NCI-H146 treated with DMSO at 0.1 percent for 48 hours (cell line): ENCODE measurements around the gene RGS4.

Experiments used
- DNase-seq: peaks from one replicate; lab custom pipeline; 2025; ENCODE audit not compliant: unreplicated experiment; lab: John Stamatoyannopoulos, UW

RGS4 gene

GRCh38 chr1:163069142-163069541, at the start of gene RGS4:
TSS of gene RGS4 (plus strand) at chr1:163069361. CDS start at chr1:163069485, 124 bp downstream.
- DNase-seq = peak; percentile 86

DNA sequence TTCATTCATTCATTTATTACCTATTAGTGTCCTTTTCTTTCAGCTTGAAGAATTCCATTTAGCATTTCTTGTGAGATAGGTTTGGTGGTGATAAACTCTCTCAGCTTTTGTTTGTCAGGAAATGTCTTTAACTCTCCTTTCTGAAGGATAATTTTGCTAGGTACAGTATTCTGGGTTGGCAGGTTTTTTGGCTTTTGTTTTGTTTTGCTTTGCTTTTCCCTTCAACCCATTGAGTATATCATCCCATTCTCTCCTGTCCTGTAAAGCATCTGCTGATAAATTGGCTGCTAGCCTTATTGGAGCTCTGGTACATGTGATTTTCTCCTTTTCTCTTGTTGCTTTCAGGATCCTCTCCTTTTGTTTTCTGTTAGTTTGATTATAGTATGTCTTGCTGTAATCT, 47.0 kb upstream of the RGS4 start:
- no peak for DNase-seq

- DNase-seq = no peak
Measured at GRCh38 chr1:163027610-163028009, 41.6 kb upstream of the RGS4 start.

DNA sequence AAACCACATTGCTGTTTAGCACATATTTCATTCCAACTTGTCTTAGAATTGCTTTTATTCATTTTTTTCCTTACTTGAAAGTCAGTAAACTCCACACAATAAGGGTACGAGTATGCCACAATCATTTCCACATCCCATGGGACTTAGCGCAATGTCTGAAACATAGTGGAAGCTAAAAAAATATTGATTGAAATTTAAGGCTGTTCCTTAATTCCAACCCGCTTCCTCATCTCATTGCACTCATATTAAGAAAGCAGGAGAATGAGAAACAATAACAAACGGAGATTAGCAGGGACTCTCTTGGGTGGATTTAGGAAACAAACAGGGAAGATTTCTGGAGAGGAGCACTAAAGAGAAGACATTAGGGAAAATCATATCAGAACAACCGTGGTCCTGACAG, 39.3 kb upstream of the RGS4 start:
- no peak for DNase-seq

DNA sequence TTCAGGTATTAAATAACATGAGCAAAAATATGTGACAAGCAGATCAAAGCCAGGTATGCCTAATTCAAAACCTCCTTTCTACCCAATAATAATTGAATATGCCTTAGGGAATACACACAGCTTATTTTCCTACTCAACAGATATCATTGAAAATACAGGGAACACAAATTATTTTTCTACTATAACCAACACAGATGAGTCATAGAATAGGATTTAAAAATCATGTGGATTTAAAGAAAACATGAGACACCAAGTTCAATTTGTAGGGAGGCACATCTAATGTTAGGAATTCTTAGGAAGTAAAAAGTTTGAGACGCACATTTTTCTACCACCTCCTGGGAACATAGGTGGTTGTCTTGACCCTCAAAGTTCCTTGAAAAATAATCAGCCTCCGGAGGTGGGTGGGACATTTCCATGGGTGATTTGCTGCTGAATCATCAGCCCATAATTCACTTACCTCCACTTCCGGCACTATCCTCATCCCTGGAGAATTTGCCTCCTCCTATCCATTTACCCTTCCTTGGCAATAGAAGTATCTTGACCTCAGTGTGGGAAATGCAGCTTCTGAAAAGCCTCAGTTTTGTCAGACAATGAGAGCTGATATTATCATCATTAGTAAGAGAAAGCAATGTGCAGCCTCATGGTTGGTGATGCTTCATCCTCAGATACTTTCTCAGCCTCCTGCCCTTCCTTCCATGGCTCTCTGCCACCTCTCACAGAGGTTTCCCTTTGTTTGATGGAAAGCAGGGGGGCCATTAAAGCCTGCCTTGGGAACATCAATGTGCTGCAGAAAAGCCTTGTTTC, 33.5 kb upstream of the RGS4 start:
- peak; percentile 6 for DNase-seq

DNA sequence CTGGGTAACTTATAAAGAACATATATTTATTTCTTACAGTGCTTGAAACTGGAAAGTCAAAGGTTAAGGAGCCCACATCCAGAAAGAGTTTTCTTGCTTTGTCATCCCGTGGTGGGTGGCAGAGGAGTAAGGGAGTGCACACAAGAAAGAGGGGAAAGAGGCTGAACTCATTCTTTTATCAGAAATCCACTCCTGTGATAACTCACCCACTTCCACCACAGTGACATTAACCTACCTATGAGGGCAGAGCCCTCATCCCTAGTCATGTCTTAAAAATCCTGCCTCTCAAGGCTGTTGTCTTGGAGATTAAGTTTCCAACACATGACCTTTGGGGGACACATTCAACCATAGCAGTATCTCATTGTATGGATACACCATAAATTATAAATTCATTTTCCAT, 32.5 kb upstream of the RGS4 start:
- no peak for DNase-seq

GRCh38 chr1:163038928-163039706, 30.0 kb upstream of the RGS4 start:
- DNase-seq = no peak

- DNase-seq = no peak
Measured at GRCh38 chr1:163039707-163040093, 29.5 kb upstream of the RGS4 start.

DNA sequence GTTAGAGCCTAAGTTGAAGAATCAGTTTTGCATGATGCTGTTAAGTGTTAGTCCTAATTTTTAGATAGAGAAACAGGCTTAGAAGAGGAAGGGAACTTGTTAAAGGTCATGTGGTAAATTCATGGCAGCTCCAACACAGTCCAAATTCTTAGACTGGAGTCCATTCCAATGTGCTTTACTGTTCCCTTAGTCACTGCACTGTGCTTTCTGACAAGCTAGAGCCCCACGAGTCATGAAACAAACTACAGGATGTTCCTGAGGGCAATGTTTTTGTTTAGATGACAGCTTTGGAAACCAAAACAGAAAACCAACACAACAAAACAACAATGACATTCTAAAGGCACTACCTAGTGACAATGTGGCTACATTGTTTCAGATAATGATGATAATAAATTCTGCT, 23.1 kb upstream of the RGS4 start:
- no peak for DNase-seq

DNA sequence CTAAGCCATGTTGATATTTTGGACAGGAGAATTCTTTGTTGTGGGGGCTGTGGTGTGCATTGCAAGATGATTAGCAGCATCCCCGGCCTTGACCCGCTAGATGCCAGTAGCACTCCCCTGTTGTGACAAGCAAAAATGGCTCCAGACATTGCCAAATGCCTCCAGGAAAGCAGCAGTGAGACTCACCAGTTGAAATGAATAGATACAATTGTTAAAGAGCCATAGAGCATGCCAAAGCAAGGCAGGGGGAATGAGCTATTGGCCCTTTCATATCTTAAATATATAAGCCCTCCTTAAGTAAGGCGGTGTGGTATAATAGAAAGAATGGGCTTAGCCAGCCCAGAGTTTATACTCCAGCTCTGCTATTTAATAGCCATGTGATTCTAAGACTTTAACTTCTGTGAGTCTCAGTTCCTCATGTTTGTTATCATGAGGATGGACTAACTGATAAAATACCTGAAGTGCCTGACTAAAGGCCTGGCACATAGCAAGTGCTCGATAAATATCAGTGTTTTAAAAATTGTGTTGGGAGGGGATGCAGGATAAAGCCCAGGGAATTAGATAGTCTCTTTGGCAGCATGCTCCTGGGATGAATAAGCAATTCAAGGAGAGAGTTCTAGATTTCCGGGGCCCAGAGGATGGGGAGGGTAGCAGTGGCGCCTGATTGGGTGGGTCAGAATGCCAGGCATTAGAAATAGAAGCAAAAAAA, 21.1 kb upstream of the RGS4 start:
- no peak for DNase-seq

DNA sequence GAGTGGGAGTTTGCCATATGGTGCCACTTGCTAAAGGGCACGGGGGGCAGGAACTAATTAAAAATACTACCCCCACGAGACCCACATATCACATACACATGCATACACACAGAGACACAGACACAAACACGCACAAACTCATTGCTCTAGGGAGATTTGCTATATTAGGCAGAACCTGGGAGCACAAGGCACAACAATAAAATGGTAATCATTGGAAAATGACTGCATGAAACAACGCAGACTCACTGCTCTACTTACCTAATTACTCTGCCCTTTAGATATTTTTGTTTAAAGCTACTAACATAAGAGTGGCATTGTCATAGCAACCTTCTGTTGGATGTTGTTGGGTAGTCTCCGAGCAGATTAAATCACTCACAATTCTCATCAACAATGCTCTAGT, 20.3 kb upstream of the RGS4 start:
- no peak for DNase-seq

DNA sequence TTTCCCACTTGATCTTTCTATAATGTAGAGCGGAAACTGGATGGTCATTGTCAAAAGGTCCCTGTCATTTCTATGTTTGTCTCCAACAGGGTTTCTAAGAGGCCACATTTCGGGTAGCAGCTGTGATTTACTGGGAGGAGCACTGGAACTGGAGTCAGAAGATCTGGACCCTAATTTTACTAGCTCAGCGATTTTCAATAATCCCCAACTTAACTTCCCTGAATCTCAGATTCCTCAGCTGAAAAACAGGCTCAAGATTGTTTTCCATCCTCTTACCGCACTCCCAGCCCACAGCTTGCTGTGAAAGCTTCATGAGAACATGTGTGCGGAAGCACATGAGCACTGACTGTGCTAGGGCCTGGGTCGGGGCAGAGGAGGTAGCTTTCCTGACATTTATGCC, 19.9 kb upstream of the RGS4 start:
- no peak for DNase-seq

DNA sequence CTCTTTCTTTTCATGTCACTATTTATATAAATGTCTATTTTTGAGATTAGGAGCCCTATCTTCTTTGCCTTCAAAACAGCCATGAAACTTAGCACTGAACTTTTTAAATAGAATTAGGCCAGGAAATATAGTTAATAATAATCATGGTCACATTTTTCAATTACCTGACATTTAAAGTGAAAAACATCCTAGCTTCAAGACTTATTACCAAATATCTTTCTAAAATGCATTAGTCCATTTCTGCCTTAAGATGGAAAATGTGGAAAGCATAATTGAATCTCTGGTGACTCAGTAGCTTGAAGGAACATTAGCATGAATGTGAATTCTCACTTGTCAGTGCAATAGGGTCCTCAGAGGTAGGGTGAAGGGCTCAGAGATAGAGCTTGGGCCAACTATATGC, 18.7 kb upstream of the RGS4 start:
- no peak for DNase-seq

DNA sequence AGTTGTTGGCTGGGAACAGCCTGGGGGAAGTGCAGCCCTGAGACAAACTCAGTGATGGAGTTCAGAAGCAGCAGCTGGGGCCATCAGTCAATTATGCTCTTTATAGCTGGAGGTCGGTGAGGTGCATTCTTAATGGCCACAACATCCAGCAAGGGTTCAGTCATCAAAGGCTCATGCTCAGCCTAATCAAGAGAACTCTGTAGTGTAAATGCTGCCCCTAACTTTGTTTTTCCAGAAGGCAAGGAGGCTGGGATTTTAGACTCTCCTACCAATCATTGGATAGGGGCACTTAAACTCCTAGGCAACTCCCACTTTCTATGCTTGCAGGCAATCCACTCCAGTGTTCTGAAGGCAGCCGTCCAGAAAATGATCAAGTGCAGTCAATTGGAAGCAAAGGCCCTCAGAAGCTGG, 15.0 kb upstream of the RGS4 start:
- peak; percentile 60 for DNase-seq

GRCh38 chr1:163055005-163055404, 14.2 kb upstream of the RGS4 start:
- DNase-seq = no peak

DNA sequence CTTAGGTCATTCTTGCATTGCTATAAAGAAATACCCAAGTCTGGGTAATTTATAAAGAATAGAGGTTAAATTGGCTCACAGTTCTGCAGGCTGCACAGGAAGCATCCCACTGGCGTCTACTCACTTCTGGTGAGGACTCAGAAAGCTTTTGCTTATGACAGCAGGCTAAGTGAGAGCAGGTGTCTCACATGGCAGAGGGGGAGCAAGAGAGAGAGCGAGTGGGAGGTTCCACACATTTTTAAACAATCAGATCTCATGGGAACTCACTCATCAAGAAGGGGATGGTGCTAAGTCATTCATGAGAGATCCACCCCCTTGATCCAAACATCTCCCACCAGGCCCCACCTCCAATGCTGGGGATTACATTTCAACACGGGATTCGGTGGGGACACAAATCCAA, 13.6 kb upstream of the RGS4 start:
- DNase-seq = peak; percentile 96

- peak; percentile 52 for DNase-seq
Measured at GRCh38 chr1:163056831-163057230, 12.3 kb upstream of the RGS4 start.

- DNase-seq = no peak
Measured at GRCh38 chr1:163060343-163061007, 8.7 kb upstream of the RGS4 start.

GRCh38 chr1:163063143-163063542, 6.0 kb upstream of the RGS4 start:
- no peak for DNase-seq

DNA sequence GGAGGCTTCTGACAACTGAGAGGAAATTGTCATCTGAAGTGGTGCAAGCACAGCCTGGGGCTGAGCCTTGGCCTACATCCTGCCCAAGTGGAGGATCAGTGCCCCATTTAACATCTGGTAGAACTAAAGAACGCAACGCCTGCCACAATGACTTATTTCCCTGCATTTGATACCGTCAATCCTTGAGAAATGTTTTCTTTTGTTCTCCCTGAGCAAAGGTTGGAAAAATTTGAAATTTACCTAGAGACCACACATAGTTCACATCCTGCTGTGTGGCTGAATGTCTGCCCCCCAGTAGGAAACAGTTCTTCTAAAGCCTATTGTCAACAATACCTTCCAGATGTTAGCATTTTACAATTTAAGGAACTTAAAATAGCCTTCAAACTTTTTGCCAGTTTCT, 5.6 kb upstream of the RGS4 start:
- DNase-seq = no peak

- DNase-seq = no peak
Measured at GRCh38 chr1:163066168-163066567, 3.0 kb upstream of the RGS4 start.
